Gastroesophageal sphincter (tissue), 3 donors: ENCODE results near the gene C6.

ENCODE experiments used
- EP300 ChIP-seq: sonication (generic); formaldehyde crosslinking; IDR thresholded peaks from one replicate; pipeline ENCODE4 v1.6.1; 2017; ENCODE audit warnings: antibody characterized with exemption, mild to moderate bottlenecking
- POLR2AphosphoS5 ChIP-seq: sonication (generic); formaldehyde crosslinking; IDR thresholded peaks from one replicate; pipeline ENCODE4 v1.6.1; 2017; ENCODE audit warnings: antibody characterized with exemption
- TF ChIP-seq, protein P1 (sequence below), 4 experiments: fragments of 200-600 bp in 2 of 4; fragments of 450-650 bp in 2 of 4; sonication (generic) in 1 of 4; IDR thresholded peaks; one replicate each; pipeline ENCODE4 v1.5.1; 2017 to 2019; ENCODE audit warnings: antibody characterized with exemption in 4 of 4, mild to moderate bottlenecking in 2 of 4, moderate library complexity in 2 of 4

DNA sequence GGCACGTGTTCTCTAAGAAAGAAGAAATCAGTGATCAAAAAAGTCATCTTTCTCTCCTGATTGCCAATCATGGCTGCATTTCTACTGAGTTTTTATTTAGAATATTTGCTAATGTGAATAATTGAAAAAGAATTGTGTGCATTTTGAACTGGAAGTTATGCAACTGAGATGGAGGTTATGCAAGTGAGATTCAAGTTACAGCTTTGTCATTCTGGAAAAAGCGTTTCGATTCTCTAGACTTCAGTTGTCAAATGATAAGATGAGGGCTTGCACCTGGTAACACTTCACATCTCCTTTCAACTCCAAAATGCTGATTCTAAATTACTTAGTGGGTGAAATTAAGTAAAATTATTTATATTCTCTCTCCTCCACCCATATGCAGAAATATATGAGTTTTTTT lies 36.4 kb downstream of the C6 start:
- TF ChIP-seq, protein P1, sequence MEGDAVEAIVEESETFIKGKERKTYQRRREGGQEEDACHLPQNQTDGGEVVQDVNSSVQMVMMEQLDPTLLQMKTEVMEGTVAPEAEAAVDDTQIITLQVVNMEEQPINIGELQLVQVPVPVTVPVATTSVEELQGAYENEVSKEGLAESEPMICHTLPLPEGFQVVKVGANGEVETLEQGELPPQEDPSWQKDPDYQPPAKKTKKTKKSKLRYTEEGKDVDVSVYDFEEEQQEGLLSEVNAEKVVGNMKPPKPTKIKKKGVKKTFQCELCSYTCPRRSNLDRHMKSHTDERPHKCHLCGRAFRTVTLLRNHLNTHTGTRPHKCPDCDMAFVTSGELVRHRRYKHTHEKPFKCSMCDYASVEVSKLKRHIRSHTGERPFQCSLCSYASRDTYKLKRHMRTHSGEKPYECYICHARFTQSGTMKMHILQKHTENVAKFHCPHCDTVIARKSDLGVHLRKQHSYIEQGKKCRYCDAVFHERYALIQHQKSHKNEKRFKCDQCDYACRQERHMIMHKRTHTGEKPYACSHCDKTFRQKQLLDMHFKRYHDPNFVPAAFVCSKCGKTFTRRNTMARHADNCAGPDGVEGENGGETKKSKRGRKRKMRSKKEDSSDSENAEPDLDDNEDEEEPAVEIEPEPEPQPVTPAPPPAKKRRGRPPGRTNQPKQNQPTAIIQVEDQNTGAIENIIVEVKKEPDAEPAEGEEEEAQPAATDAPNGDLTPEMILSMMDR (IDR thresholded peaks at IDR 0.05): no peak
- TF ChIP-seq POLR2AphosphoS5: no peak
- TF ChIP-seq EP300: no peak
